Left cardiac atrium (tissue), 4 donors: Measurements from ENCODE around the gene ATP11A. TPM values are rescaled to one million over a fixed set of nuclear protein-coding genes. Genes with fewer than 3 reads are reported as not detected.
"Not testable (repeated sequence)": the region's sequence is repeated elsewhere in the genome, so short reads cannot be mapped to it uniquely, and the experiment has no call there.

Source experiments
- ATAC-seq, 2 donors: fragments of 200-7000 bp; cut with Tn5 transposase; one replicate each; pipeline ENCODE4 v1.9.1; 2020; ENCODE audit warnings: mild to moderate bottlenecking in 2 of 2, moderate library complexity in 2 of 2
- DNase-seq: peaks from one replicate; pipeline ENCODE4 v3.0.0-alpha.2; 2020
- intact Hi-C, 2 donors: fragments of 100-400 bp; cut with DNase I; formaldehyde crosslinking; loops; one replicate each; pipeline versions ENCODE4 v1.14.1 to v1.15.1; 2022 to 2023
- total RNA-seq, 2 donors: library from RNA; stranded (reverse); fragmentation: NEBNext Ultra II Directional; extraction: Animal tissue kit (Norgen Biotek cat#: 25700); gene quantifications; one replicate each; pipeline ENCODE4 v1.2.1, GENCODE V29; 2021
- donor health status: DM: no; HTN: yes; CAD: no.
- donor health status: DM: no; HTN: yes; CAD: no; lungs with severe emphysema.
- donor health status: DM: yes; HTN: yes; CAD: no.
- donor health status: Dilated cardiomyopathy.

Gene ATP11A
- total RNA-seq, 2 donors from 2014 or later, result 58.5 to 69.9 TPM

- ATAC-seq, result no peak
- DNase-seq, result no peak
- intact Hi-C loops, result no loop called here
Measured at GRCh38 chr13:112776354-112776753, 86.5 kb downstream of the ATP11A start.

- DNase-seq (no peak), ATAC-seq (no peak)
- intact Hi-C loops, result no loop called here
Measured at GRCh38 chr13:112776971-112777370, 87.1 kb downstream of the ATP11A start.

GRCh38 chr13:112777637-112778406, 88.0 kb downstream of the ATP11A start:
- intact Hi-C loops, result no loop called here
- ATAC-seq, result peak in 1 of 2 donors; percentile 14
- no peak for DNase-seq

DNA sequence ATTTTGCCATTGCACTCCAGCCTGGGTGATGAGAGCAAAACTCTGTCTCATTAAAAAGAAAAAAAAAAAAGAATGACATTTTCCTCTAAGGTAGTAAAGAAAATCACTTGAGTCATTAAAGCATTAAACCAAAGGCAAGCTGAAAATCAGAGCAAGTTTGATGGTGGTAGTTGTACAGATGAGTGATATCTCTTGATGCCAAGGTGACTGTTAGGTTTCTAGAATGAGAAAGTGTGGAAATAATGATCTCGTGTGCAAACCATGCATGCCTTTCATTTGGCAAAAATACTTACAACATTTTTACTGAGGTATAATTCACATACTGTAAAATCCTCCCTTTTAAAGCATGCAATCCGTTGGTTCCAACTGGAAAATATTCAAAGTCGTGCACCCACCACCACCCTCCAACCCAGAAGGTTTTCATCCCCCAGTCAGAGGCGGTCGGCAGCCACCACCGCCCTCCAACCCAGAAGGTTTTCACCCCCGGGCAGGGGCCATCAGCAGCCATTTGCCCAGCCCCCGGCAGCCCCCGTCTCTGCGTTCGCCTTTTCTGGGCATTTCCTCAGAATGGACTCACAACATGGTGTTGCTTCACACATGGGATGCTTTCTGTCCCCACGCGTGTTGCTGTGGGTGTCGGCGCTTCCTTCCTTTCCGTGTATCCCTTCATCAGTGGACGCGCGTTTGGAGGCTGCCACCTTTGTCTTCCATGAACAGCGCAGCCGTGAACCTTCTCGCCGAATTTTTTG, 90.2 kb downstream of the ATP11A start:
- intact Hi-C loops, result no loop called here
- DNase-seq, result no peak
- no peak for ATAC-seq

DNA sequence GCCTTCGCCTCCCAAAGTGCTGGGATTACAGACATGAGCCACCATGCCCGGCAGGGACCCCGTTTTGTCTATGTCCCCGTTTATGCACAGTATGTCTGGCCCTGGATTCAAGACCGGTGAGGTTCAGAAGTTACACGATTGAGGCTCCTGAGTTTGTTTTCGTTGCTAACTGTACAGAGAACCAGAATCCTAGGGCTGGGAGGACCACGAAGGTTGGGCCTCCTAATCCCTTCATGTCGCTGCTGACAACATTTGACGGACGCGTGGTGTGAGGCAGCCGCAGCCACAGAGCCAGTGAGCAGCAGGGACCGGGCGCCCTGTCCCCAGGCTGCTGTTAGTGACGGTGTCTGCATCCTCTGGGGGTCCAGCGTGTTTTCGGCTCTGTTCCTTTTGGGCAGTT, 91.4 kb downstream of the ATP11A start:
- DNase-seq, result no peak
- intact Hi-C loops, result no loop called here
- ATAC-seq, result no peak

- intact Hi-C loops, result no loop called here
- ATAC-seq, result peak; percentile 72
Measured at GRCh38 chr13:112781881-112782361, 92.1 kb downstream of the ATP11A start.

DNA sequence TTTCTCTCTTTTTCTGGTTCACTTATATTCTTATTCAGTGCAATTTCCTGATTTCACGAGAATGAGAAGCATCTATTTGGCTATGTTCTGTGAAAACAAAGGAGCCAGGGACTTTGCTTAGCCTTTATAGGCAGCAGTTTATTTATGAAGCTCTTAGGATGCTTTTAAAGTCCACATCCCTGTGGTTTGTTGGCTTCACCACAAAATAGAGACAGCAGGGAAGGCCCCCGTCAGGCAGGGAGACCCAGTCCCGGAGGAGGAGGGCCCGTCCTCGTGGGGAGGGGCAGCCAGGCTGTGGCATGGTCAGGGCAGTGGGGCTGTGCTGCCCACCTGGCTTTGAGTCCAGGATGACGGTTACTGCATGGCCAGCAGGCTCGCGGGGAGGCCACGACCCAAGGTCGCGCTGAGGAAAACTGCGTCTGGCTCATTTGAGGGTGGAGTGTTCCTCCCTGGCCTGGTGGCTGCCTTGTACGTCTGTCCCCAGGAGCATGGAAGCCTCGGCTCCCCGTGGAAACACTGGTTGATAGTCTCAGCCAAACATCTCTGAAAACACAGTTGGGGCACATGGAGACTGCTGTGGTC, 92.7 kb downstream of the ATP11A start:
- DNase-seq, result no peak
- intact Hi-C loops, result no loop called here

More at GRCh38 chr13:112781881-112782361, 92.1 kb downstream of the ATP11A start:
- DNase-seq, result peak; percentile 67

DNA sequence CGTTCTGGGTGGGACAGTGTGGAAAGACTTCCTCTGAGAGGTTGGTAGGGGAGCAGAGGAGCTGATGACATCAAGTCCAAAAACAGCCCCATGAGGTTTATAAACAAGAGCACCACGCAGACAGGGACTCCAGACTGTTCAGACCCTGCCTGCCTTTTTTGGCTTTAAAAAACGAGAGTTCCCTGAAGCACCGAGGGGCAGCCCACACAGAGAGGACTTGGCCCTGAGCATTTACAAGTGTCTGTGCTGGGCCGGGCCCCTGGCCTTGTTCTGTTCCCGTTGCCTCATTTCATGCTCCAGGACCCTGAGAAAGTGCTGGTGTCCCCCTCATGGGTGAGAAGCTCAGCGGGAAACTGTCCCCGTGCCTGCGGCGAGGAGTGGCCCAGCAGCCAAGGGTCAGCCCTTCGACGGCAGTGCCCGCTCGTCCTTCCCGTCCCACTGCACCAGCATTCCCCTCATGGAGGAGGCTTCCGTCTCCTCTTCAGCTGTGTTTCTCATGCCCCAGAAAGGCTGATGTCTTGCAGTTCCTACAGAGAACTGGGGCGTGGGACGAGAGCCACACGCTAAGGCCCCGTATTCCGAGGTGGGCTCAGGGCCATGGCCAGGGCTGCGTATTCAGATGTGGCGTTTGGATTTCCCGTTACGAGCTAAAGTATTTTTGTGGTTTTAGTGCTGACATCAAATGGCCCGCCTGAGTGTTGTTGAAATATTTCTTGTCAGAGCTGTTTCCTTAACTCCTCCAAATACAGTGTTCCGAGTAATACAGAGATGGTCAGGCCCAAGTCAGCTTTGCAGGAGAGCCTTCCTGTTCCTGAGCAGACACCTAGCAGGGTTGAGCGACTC, 93.5 kb downstream of the ATP11A start:
- ATAC-seq, result peak; percentile 65 to 67
- no peak for DNase-seq

More for the DNA sequence above, 92.7 kb downstream of the ATP11A start:
- ATAC-seq, result peak; percentile 31 to 49

GRCh38 chr13:112783978-112784371, 94.1 kb downstream of the ATP11A start:
- DNase-seq (no peak), ATAC-seq (no peak)
- intact Hi-C loops, result no loop called here

More for the DNA sequence above, 93.5 kb downstream of the ATP11A start:
- intact Hi-C loops, result no loop called here

DNA sequence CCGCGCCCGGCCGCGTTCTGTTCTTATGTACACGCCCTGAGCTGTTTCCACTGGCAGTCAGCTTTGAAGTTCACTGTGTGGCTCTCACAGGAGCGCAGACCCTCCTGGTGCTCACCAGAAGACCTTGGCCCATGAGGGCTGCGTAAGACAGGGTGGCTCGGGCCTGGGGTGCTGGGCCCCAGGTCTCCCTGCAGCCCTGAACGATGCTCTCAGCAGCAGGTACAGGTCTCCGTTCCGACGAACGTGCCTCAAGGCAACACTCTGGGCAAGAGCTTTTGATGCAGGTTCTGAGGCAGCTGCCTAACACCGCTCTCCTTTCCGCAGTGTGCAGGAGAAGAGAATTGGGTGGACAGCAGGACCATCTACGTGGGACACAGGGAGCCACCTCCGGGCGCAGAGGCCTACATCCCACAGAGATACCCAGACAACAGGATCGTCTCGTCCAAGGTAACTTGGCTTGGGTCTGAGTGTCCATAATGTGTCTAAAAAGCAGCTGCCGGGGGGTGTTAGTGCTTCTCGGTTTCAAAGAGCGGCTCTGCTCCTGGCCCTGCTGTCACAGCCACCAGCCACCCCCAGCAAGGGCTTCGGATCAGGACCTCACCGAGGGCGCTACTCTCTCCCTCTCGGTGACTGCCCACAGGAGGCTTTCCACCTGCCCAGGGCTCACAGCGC, 95.1 kb downstream of the ATP11A start:
- no peak for ATAC-seq
- intact Hi-C loops, result no loop called here
- no peak for DNase-seq

GRCh38 chr13:112785483-112785856, 95.6 kb downstream of the ATP11A start:
- DNase-seq, result no peak
- no peak for ATAC-seq
- intact Hi-C loops, result no loop called here

- intact Hi-C loops, DNase-seq, ATAC-seq: not testable (repeated sequence)
Measured at GRCh38 chr13:112786810-112787209, 97.0 kb downstream of the ATP11A start.

GRCh38 chr13:112790735-112791641, 101.2 kb downstream of the ATP11A start:
- ATAC-seq (no peak), DNase-seq (no peak)
- intact Hi-C loops, result no loop called here

DNA sequence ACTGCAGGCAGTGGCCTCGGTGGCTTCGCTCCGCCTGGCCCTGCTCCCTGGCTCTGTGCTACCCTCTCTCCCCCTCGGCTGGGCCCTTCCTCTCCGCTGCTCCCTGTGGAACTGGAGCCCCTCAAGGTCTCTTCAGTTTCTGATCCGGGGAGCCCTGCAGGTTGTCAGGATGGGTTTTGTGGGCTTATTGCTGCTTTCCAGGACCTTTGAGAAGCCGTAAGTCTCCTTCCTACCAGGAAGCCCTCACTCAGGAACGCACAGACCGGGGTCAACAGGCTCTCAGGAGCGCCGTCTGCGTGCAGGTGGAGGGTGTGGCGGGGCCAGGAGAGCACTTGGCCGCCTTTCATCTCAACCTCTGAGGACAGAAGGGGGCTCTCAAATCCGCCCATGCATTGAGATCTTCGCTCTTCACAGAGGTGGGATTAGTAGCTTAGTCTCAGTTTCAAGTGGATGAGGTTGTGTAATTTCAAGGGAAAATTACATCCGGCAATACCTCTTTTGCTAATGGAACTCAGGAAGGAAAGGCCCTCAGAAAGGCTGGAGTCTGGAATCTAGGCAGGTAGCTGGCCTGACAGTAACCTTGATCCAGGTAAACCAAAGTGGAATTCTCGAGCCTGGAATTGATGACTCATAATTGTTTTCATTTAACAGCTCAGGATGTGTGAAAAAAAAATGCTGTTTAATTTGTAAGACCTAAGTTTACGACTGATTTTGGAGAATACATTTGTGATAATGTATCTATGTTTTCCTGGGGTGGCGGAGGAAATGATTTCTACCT, 102.0 kb downstream of the ATP11A start:
- ATAC-seq (no peak), DNase-seq (no peak)
- intact Hi-C loops, result no loop called here

DNA sequence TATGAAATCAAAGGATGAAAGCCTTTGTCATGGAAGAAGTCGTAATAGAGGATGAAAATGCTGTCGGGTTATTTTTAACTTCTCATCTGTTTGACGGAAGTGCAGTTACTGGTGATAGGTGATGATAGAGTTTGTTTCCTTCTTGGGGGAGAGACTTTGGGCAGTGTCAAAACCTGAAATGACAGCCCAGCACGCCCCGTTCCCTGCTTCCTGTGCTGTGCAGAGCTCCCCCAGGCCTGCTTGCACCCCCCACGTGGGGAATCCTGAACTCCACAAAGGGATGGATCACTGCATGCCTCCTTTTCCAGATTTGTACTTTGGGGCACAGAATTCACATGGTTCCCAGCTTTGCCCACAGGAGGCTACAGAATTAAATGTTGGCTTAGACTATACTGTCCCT, 102.7 kb downstream of the ATP11A start:
- intact Hi-C loops, result no loop called here
- ATAC-seq (peak in 1 of 2 donors; percentile 21), DNase-seq (no peak)

DNA sequence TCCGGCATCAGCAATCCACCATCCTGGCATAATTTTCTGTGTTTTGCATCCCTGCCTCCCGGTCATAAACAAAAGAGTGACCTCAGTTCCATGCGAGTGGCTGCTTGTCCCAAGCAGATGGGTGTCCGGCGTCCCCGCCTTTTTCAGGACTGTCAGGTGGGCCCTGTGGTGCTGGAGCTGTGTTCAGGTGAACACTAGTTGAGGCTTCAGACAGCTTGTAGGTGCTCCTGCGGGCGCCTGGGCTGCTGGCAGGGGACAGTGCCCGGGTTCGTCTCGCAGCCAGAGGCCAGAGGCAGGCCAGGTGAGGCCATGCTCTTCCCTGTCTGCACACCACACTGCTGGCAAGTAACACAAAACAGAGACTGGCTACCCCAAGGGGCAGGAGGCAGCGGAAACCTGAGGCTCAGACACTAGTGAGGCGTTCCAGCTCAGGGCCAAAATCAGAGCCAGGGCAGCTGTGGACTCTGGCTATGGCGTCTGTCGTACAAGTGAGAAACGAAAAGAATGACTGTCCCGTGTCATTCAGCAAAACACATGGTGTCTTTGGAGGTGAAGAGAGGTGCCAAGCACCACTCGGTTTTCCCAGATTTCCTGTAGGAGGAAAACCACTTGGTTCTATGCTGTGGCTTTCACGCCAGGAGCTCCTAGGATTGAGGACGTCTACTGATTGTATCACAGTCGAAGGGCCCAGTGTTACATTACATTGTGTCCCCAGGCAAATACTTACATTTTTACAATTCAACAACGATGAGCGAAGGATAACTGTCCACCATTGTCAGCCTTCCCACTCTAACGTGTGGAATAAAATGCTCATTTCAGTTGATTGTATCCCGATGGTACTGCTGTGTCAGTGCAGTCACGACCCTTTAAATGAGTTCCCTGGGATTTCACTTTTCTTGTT, 104.0 kb downstream of the ATP11A start:
- DNase-seq (no peak), ATAC-seq (peak; percentile 15 to 41)
- intact Hi-C loops, result no loop called here
